ENCODE data around the gene TERB2. TPM values are rescaled to one million over a fixed set of nuclear protein-coding genes. Genes with fewer than 3 reads are reported as not detected.
"Not testable (repeated sequence)": the region's sequence is repeated elsewhere in the genome, so short reads cannot be mapped to it uniquely, and the experiment has no call there.

TERB2 gene
- total RNA-seq, 3 donors from 2014 or later: not detected

DNA sequence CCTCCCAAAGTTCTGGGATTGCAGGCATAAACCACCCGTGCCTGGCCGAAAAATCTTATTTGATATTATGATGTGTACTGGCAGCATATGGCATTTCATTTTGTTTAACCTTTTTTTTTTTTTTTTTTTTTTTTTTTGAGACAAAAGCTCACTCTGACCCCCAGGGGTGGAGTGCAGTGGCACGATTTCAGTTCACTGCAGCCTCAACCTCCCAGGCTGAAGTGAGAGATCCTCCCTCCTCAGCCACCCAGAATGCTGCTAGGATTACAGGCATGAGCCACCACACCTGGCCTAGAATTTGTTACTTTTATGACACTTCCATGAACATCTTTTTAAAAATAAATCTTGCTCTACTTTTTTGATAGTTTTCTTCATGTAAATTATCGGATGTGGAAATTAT lies 12.0 kb downstream of the TERB2 start:
- Histone ChIP-seq H3K36me3 (ENCODE audit: low read depth) (no peaks in the 10 kb centered on the region), H3K9me3 (no peaks in the 10 kb centered on the region)
- intact Hi-C loops (cut with DNase I, micrococcal nuclease): no loop called here

DNA sequence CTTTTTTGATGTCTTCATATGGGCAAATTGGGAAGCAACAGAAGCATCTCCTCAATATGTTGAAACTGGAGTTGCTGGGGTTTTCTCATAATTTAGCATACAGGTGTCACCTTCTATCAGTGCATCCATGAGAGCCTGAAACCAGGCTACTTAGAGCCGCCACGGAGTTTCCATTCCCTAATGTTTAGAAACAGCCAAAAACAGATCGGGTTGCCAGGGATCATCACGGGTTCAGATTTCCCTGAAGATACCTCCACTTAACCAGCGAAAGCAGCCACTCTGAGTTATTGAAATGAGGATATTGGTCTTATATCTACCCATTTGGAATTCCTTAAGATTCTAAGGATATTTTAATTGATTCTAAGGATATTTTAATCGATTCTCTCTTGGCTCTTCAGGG lies 14.5 kb downstream of the TERB2 start:
- no peaks in the 10 kb centered on the region for H3K36me3 ChIP-seq (ENCODE audit: low read depth)
- ATAC-seq (no peak), DNase-seq (no peak)
- intact Hi-C loops (cut with DNase I, micrococcal nuclease): no loop called here
- no peak overlapping the region for H3K4me3 ChIP-seq
- TF ChIP-seq, protein P1, sequence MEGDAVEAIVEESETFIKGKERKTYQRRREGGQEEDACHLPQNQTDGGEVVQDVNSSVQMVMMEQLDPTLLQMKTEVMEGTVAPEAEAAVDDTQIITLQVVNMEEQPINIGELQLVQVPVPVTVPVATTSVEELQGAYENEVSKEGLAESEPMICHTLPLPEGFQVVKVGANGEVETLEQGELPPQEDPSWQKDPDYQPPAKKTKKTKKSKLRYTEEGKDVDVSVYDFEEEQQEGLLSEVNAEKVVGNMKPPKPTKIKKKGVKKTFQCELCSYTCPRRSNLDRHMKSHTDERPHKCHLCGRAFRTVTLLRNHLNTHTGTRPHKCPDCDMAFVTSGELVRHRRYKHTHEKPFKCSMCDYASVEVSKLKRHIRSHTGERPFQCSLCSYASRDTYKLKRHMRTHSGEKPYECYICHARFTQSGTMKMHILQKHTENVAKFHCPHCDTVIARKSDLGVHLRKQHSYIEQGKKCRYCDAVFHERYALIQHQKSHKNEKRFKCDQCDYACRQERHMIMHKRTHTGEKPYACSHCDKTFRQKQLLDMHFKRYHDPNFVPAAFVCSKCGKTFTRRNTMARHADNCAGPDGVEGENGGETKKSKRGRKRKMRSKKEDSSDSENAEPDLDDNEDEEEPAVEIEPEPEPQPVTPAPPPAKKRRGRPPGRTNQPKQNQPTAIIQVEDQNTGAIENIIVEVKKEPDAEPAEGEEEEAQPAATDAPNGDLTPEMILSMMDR (IDR thresholded peaks at IDR 0.05): no peak
- H3K4me1 ChIP-seq (ENCODE audit: low read depth): no peaks in the 10 kb centered on the region
- no peaks in the 10 kb centered on the region for H3K9me3 ChIP-seq

More for the DNA sequence above, 12.0 kb downstream of the TERB2 start:
- H3K4me1 ChIP-seq (ENCODE audit: low read depth): no peaks in the 10 kb centered on the region
- TF ChIP-seq, protein P1 (IDR thresholded peaks at IDR 0.05): no peak
- DNase-seq (no peak), ATAC-seq (no peak)
- no peak overlapping the region for H3K4me3 ChIP-seq

DNA sequence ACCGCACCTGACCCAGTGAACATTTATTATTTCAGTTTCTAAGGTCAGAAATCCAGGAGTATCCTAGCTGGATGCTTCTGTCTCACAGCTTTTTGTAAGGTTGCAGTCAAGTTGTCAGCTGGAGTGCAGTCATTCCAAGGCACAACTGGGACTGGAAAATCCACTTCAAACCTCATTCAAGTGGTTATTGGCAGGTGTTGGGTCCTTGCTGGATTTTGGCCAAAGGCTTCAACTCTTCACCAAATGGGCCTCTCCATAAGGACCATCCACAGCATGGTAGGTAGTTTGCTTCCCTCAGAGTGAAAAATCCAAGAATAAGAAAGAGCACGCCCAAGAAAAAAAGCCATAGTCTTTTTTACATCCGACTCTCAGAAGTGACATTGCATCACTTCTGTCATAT lies 19.7 kb downstream of the TERB2 start:
- H3K4me1 ChIP-seq (ENCODE audit: low read depth); H3K4me3 ChIP-seq; H3K36me3 ChIP-seq (ENCODE audit: low read depth); H3K9me3 ChIP-seq; ATAC-seq; intact Hi-C loops (cut with DNase I, micrococcal nuclease); DNase-seq: not testable (repeated sequence)

DNA sequence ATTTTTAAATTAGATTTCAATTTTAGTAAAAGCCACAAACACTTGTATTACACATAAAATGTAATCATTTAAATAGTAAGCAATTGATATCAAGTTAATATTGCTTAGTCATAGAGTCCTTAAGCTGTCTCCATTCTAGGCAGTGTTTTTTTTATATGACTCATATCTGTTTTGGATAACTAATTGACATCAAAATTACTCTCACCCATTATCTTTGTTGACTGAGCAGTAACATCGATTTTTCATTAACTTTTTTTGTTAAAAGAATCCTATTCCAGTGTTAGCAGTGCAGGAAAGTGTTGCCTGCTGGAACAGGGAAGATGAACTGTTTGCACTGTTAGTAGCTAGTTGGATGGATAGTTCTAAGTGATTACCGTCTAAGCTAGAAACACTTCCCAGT lies 21.3 kb downstream of the TERB2 start:
- intact Hi-C loops (cut with DNase I, micrococcal nuclease); H3K4me3 ChIP-seq; H3K9me3 ChIP-seq; ATAC-seq; H3K4me1 ChIP-seq (ENCODE audit: low read depth); DNase-seq; H3K36me3 ChIP-seq (ENCODE audit: low read depth): not testable (repeated sequence)

DNA sequence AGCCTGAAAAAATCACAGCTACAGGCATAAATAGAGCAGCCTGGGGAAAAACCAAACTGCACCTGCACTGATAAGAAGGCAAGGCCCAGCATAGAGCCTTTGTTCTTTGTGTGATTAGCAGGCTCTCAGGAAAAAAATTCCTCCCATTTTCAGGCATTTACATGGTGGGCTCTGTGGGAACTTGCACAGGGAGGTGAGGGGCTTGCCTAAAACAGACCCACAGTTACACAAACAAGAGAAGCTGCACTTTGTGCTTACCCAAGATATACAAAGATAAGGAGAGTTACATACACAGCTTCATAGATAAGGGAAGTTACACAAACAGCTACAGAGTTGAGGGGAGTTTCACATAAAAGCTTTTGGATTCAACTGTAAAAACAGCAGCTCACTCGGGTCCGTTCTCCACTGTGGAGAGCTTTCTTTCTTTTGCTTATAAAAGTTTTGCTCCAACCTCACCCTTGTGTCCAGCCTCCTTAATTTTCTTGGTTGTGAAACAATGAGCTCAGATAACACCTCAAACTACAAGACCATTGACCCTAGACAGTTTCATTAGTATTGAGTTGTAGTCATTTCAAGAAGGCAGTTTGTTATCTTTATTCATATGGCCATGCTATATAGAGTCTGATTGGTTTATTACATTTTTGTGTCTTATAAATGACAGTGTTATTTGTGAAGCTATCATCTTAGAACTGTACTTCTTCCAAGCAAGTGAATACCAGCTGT lies 23.3 kb downstream of the TERB2 start:
- H3K9me3 ChIP-seq; H3K4me1 ChIP-seq (ENCODE audit: low read depth); DNase-seq; intact Hi-C loops (cut with DNase I, micrococcal nuclease); H3K4me3 ChIP-seq; H3K36me3 ChIP-seq (ENCODE audit: low read depth): not testable (repeated sequence)
- ATAC-seq: peak; percentile 44

DNA sequence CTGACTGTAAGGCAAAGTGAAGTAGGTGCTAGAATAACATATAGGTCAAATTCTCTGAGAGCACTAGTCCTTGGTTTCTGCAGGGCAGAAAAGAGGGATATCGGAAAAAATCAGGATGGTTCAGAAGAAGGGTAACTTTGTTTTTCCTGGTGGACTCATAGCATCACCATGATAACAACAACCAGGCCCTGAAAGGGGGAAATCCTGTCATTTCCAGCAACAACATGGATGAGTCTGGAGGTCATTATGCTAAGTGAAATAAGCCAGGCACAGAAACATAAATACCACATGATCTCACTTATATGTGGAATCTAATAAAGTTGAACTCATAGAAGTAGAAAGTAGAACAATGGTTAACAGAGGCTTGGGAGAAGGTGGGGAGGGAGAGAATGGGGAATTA lies 27.7 kb downstream of the TERB2 start:
- H3K9me3 ChIP-seq; H3K36me3 ChIP-seq (ENCODE audit: low read depth); H3K4me1 ChIP-seq (ENCODE audit: low read depth); DNase-seq; intact Hi-C loops (cut with DNase I, micrococcal nuclease); H3K4me3 ChIP-seq; ATAC-seq: not testable (repeated sequence)

DNA sequence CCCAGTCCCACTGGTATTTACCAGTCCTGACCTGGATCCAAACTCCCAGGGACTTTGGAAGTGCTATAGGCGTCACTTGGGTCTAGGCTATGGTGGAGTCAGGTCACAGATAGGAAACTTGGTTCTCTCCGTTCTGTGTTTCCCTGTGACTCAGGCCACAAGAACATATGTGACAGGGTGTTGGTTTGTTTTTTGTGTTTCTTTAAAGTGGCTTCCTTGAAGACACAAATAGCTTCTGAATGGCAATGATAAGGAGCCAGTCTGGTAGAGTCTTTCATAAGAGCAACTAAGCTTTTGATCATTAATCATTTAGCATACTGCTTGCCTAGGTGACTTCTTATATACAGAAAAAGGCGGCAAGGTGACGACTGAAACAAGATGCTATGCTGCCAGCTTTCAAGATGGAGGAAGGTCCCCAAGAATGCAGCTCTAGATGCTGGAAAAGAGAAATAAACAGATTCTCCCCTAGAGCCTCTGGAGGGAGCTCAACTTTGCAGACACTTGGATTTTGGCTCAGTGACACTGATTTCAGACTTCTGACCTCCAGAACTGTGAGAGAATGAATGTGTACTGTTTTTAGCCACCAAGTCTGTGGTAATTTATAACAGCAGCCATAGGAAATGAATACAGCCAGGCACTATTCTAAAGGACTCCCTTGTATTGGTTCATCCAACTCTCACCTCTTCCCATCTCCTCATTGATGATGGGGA lies 30.0 kb downstream of the TERB2 start:
- H3K4me1 ChIP-seq (ENCODE audit: low read depth); H3K9me3 ChIP-seq; intact Hi-C loops (cut with DNase I, micrococcal nuclease); H3K4me3 ChIP-seq; DNase-seq; H3K36me3 ChIP-seq (ENCODE audit: low read depth); ATAC-seq: not testable (repeated sequence)

DNA sequence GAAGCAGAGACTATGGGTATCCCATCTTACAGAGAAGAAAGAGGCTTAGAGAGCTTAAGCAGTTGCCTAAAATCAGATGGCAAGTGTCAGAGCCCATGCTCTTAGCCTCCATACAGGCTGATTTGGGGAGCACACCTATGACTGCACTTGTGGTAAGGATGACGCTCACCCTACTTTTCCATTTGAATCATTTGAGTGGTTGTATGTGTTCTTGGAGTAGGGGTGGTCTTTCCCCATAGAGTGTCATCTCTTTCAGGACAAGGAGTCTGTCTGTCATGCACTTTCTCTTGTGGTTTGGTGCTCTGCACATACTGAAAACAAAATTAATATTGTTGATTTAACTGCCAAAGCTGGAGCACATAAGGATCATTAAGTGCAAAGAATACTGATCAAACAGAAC lies 31.2 kb downstream of the TERB2 start:
- DNase-seq; H3K4me1 ChIP-seq (ENCODE audit: low read depth); H3K9me3 ChIP-seq; intact Hi-C loops (cut with DNase I, micrococcal nuclease); ATAC-seq; H3K4me3 ChIP-seq; H3K36me3 ChIP-seq (ENCODE audit: low read depth): not testable (repeated sequence)

DNA sequence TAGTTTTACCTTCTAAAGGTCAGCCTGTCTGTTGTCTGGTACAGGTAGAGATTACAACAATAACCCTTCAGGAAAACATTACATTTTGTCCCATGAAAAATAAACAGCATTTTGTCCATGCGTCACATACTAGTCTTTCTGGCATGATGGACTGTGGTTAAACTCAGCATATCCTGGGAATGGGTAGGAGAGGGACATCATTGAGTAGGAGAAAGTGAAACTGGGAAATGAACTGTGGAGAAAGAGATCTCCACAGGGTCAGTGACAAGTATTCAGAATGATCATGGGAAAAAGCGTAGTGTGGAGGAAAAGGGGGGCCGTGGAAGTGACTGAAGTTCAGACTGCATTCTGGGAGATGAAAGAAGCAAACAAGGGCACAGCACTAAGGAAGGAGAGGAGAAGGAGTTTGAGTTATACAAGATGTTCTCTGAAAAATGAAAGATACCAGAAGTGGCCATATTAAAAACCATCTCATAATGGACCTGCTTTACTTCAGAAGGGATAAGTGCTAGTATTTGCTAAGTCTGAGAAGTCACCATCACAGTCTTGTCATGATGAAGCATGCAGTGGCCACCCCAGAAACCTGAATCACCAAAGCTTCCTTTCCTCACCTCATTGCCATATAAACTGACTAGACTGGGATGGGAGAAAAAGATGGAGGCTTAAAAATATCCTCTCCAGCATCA lies 31.8 kb downstream of the TERB2 start:
- H3K36me3 ChIP-seq (ENCODE audit: low read depth); ATAC-seq; H3K4me1 ChIP-seq (ENCODE audit: low read depth); H3K9me3 ChIP-seq; H3K4me3 ChIP-seq; DNase-seq; intact Hi-C loops (cut with DNase I, micrococcal nuclease): not testable (repeated sequence)

DNA sequence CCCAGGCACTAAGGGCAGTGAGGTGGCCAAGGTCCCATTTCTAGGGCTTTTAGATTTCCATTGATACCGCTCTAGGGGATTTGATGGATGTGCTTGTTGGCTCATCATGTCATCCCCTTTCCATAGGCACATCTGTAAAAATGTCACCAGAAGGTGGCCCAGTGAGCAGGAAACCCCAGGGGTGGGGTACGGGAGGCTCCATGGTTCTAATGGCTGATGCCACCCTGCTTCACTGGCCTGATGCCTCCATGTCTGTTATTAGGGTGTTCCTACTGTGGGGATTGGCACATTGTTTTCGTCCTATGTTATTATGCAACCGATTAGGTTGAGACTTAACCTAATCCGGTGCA lies 32.4 kb downstream of the TERB2 start:
- intact Hi-C loops (cut with DNase I, micrococcal nuclease); H3K4me3 ChIP-seq; H3K9me3 ChIP-seq; ATAC-seq; DNase-seq; H3K36me3 ChIP-seq (ENCODE audit: low read depth); H3K4me1 ChIP-seq (ENCODE audit: low read depth): not testable (repeated sequence)

DNA sequence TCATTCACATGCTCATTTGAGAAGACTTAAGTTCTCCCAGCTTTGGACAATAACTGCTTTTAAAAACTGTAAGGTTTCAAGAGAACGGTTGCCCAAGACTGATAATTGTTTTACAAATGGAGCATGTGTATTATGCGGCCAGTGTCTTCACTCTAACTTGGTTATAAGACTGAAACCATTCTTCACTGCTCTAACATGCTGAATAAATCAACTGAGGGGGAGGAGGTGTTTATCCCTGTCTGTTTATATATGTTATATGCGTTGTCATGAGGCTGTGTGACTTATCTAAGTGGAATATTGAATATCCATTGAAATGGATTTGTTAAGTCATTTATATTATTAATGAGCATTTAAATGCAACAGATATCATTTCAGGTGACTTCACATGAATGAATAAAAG lies 41.1 kb downstream of the TERB2 start:
- H3K9me3 ChIP-seq; DNase-seq; ATAC-seq; intact Hi-C loops (cut with DNase I, micrococcal nuclease); H3K4me1 ChIP-seq (ENCODE audit: low read depth); H3K36me3 ChIP-seq (ENCODE audit: low read depth); H3K4me3 ChIP-seq: not testable (repeated sequence)

All from mucosa of descending colon (tissue), 3 donors.